ENCODE measurements around the gene BTK. TPM values are rescaled to one million over a fixed set of nuclear protein-coding genes. Genes with fewer than 3 reads are reported as not detected.

The BTK gene
- total RNA-seq, 1 donor from 2014 or later = under 0.01 TPM

- no peak for DNase-seq (ENCODE audit: low read depth)
- TF ChIP-seq CTCF (IDR thresholded peaks at IDR 0.05; ENCODE audit: insufficient read depth, low read length, severe bottlenecking) = no peak
- Histone ChIP-seq H3K27me3 (ENCODE audit: control insufficient read depth, insufficient read depth, low read length) (no peaks in the 10 kb centered on the region), H3K4me3 (ENCODE audit: low read depth, low read length) (no peak overlapping the region), H3K36me3 (ENCODE audit: control insufficient read depth, insufficient read depth, low read length) (no peaks in the 10 kb centered on the region)
- FAIRE-seq = no peak
These were observed 836 bp downstream of the BTK start for GRCh38 chrX:101385026-101385684.

- DNase-seq (ENCODE audit: low read depth) (no peak), FAIRE-seq (no peak)
- no peaks in the 10 kb centered on the region for H3K36me3 ChIP-seq (ENCODE audit: control insufficient read depth, insufficient read depth, low read length)
- H3K27me3 ChIP-seq (ENCODE audit: control insufficient read depth, insufficient read depth, low read length) = no peaks in the 10 kb centered on the region
- no peak for TF ChIP-seq CTCF (IDR thresholded peaks at IDR 0.05; ENCODE audit: insufficient read depth, low read length, severe bottlenecking)
- no peak overlapping the region for H3K4me3 ChIP-seq (ENCODE audit: low read depth, low read length)
These were observed 2.2 kb downstream of the BTK start for GRCh38 chrX:101383679-101384205.

- DNase-seq (ENCODE audit: low read depth) (no peak), FAIRE-seq (no peak)
- no peaks in the 10 kb centered on the region for H3K36me3 ChIP-seq (ENCODE audit: control insufficient read depth, insufficient read depth, low read length)
- H3K27me3 ChIP-seq (ENCODE audit: control insufficient read depth, insufficient read depth, low read length) = no peaks in the 10 kb centered on the region
- H3K4me3 ChIP-seq (ENCODE audit: low read depth, low read length) = no peak overlapping the region
- no peak for TF ChIP-seq CTCF (IDR thresholded peaks at IDR 0.05; ENCODE audit: insufficient read depth, low read length, severe bottlenecking)
These were observed 8.4 kb downstream of the BTK start for GRCh38 chrX:101377547-101377946.

- no peak for FAIRE-seq
- TF ChIP-seq CTCF (IDR thresholded peaks at IDR 0.05; ENCODE audit: insufficient read depth, low read length, severe bottlenecking) = no peak
- no peak overlapping the region for H3K4me3 ChIP-seq (ENCODE audit: low read depth, low read length)
- DNase-seq (ENCODE audit: low read depth) = no peak
- no peaks in the 10 kb centered on the region for H3K36me3 ChIP-seq (ENCODE audit: control insufficient read depth, insufficient read depth, low read length)
- H3K27me3 ChIP-seq (ENCODE audit: control insufficient read depth, insufficient read depth, low read length) = no peaks in the 10 kb centered on the region
These were observed 15.0 kb downstream of the BTK start for GRCh38 chrX:101370888-101371504.

GRCh38 chrX:101369687-101370086 lies 16.3 kb downstream of the BTK start:
- no peaks in the 10 kb centered on the region for H3K27me3 ChIP-seq (ENCODE audit: control insufficient read depth, insufficient read depth, low read length)
- no peak for TF ChIP-seq CTCF (IDR thresholded peaks at IDR 0.05; ENCODE audit: insufficient read depth, low read length, severe bottlenecking)
- no peak for DNase-seq (ENCODE audit: low read depth)
- no peak for FAIRE-seq
- H3K4me3 ChIP-seq (ENCODE audit: low read depth, low read length) = no peak overlapping the region
- no peaks in the 10 kb centered on the region for H3K36me3 ChIP-seq (ENCODE audit: control insufficient read depth, insufficient read depth, low read length)
